Measurements from ENCODE around the gene CLDND1.
A peak's percentile ranks its signal among the peaks of the same experiment; 100 is the strongest.
"Not testable (repeated sequence)": the region's sequence is repeated elsewhere in the genome, so short reads cannot be mapped to it uniquely, and the experiment has no call there.

Gene CLDND1

GRCh38 chr3:98522544-98523281 lies at the start of gene CLDND1:
CLDND1 (minus strand) TSS chr3:98522902; CDS start chr3:98521424, 1,478 bp downstream.
- peak; percentile 94 for DNase-seq

GRCh38 chr3:98568402-98568801 lies 45.7 kb upstream of the CLDND1 start:
- no peak for DNase-seq

GRCh38 chr3:98567666-98568270 lies 45.1 kb upstream of the CLDND1 start:
- DNase-seq = no peak

- DNase-seq = no peak
Measured at GRCh38 chr3:98565843-98566242, 43.1 kb upstream of the CLDND1 start.

GRCh38 chr3:98565237-98565643 lies 42.5 kb upstream of the CLDND1 start:
- peak; percentile 44 for DNase-seq

- no peak for DNase-seq
Measured at GRCh38 chr3:98564282-98565005, 41.7 kb upstream of the CLDND1 start.

GRCh38 chr3:98563661-98564281 lies 41.1 kb upstream of the CLDND1 start:
- no peak for DNase-seq

GRCh38 chr3:98561727-98562521 lies 39.2 kb upstream of the CLDND1 start:
- no peak for DNase-seq

GRCh38 chr3:98560911-98561310 lies 38.2 kb upstream of the CLDND1 start:
- DNase-seq = no peak

- not testable (repeated sequence) for DNase-seq
Measured at GRCh38 chr3:98559769-98560168, 37.1 kb upstream of the CLDND1 start.

- no peak for DNase-seq
Measured at GRCh38 chr3:98558100-98558827, 35.6 kb upstream of the CLDND1 start.

- DNase-seq = no peak
Measured at GRCh38 chr3:98557324-98558010, 34.8 kb upstream of the CLDND1 start.

- no peak for DNase-seq
Measured at GRCh38 chr3:98556164-98557130, 33.7 kb upstream of the CLDND1 start.

- no peak for DNase-seq
Measured at GRCh38 chr3:98555025-98555379, 32.3 kb upstream of the CLDND1 start.

GRCh38 chr3:98554580-98554979 lies 31.9 kb upstream of the CLDND1 start:
- DNase-seq = no peak

GRCh38 chr3:98553753-98554152 lies 31.1 kb upstream of the CLDND1 start:
- no peak for DNase-seq

GRCh38 chr3:98553021-98553563 lies 30.4 kb upstream of the CLDND1 start:
- no peak for DNase-seq

GRCh38 chr3:98552232-98553020 lies 29.7 kb upstream of the CLDND1 start:
- no peak for DNase-seq

GRCh38 chr3:98551754-98552153 lies 29.1 kb upstream of the CLDND1 start:
- no peak for DNase-seq
